ENCODE measurements around the gene UCN. TPM values are rescaled to one million over a fixed set of nuclear protein-coding genes. Genes with fewer than 3 reads are reported as not detected.

Gene UCN
- total RNA-seq, 1 donor from 2014 or later, result not detected

DNA sequence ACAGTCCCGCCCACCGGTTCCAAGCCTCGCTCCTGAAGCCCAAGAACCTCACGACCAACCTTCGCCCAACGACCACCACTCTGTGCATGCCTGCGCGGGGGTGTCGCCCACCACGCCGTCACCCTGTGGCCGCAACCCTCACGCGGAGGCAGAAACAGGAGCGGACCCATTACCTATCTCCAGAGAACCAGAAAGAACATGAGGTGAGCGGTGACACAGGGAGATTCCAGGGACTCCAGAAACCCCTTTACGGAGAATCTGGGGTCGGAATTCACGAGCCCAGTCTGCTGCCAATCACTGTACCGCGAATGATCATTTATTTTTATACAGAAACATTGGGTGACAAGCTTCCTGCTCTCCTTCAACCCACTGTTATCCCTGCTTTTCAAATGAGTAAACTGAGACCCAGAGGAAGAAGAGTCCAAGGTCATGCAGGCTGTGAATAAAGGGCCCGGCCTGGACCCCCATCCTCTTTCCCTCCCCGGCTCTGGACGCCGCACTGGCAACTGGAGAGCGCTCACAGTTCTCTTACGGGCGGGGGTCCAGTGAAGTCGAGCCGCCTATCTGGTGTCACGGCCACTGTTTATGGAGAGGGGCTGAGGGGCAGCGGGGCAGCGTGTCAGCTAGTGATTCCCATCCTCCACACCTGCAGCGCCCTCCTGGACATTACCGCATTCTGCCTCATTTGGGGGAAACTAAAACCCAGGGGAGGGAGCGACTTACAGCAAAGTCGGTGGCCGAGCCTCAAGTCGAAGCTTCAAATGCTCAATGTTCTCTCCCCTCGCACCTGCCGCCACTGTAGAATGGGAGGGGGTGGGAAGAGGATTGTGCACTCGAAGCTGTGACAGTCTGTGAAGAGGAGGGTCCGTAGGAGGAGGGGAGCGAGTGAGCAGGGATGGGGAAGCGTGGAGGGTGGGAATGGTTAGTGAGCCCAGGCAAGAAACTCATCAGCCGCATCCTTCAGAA, 44.7 kb downstream of the UCN start:
- TF ChIP-seq, protein P1, sequence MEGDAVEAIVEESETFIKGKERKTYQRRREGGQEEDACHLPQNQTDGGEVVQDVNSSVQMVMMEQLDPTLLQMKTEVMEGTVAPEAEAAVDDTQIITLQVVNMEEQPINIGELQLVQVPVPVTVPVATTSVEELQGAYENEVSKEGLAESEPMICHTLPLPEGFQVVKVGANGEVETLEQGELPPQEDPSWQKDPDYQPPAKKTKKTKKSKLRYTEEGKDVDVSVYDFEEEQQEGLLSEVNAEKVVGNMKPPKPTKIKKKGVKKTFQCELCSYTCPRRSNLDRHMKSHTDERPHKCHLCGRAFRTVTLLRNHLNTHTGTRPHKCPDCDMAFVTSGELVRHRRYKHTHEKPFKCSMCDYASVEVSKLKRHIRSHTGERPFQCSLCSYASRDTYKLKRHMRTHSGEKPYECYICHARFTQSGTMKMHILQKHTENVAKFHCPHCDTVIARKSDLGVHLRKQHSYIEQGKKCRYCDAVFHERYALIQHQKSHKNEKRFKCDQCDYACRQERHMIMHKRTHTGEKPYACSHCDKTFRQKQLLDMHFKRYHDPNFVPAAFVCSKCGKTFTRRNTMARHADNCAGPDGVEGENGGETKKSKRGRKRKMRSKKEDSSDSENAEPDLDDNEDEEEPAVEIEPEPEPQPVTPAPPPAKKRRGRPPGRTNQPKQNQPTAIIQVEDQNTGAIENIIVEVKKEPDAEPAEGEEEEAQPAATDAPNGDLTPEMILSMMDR (conservative IDR thresholded peaks at IDR 0.05; ENCODE audit: low read depth, low read length), result no peak
- no peak for DNase-seq (ENCODE audit: low read depth)
- H3K4me3 ChIP-seq (ENCODE audit: low read depth, low read length), result no peak overlapping the region

DNA sequence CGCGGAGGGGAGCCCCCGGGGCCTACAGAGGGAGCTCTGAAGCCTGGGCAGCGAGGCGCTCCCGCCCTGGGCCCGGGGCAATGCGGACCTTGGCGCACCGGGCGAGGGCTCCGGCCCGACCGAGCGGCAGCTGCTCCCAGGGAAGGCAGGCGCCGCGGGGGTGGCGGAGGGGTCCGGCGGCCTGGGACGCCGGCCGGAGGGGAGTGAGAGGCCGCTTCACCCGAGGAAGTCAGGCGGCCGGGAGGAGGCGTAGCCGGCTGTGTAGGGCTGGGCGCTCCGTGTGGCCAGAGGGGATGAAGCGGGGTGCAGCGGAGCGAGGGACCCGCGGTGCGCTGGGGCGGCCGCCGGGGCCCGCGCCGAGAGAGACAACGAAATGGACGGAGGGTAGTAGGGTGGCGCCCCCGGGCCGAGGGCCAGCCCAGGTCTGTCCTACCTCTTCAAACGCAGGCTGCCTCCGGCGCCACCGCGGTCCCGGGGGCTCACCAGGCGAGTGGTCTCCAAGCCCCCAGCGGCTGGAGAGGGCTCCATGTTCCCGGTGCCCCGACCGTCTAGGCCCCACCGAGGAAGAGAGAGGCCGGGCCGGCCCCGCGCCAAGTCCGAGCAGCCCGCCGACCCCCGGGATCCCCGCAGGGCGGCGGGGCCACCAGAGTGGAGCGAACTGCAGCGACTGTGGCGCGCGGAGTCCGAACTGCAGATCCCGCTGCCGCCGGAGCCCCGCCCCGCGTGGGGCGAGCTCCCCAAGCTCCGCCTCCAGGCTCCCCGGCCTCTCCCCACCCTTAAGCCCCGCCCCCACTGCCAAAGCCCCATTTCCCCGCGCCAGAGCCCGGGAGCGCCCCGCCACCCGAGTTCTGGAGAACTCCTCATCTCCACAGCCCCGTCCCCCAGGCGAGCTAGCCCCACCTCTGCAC, 45.6 kb downstream of the UCN start, which contains the start of gene SLC30A3:
Gene SLC30A3, minus strand, starts transcription at position 669 of the 908 bp plus-strand sequence. Its CDS starts 141 bp downstream, at position 528.
- H3K4me3 ChIP-seq (ENCODE audit: low read depth, low read length), result peak within 1 kb of the TSS; percentile 24
- no peak for DNase-seq (ENCODE audit: low read depth)
- TF ChIP-seq, protein P1 (conservative IDR thresholded peaks at IDR 0.05; ENCODE audit: low read depth, low read length), result no peak

DNA sequence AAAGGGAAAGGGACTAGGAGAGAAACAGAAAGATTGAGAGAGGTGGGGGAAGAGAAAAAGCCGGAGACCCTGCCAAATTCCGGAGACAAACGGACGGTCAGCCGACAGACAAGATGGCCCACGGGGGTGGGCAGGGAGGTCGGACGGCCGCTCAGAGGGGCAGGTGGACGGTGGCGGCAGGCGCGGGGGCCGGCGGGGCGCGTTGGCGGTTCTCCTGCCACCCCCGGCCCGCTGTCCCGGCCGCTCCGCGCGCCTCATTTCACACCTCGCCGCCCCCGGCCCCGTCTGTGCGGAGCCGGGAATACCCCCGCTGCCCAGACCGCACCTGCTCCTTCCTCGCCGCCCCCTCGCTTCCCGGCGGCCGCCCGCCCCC, 46.3 kb downstream of the UCN start:
- no peak for DNase-seq (ENCODE audit: low read depth)
- H3K4me3 ChIP-seq (ENCODE audit: low read depth, low read length), result no peak overlapping the region

DNA sequence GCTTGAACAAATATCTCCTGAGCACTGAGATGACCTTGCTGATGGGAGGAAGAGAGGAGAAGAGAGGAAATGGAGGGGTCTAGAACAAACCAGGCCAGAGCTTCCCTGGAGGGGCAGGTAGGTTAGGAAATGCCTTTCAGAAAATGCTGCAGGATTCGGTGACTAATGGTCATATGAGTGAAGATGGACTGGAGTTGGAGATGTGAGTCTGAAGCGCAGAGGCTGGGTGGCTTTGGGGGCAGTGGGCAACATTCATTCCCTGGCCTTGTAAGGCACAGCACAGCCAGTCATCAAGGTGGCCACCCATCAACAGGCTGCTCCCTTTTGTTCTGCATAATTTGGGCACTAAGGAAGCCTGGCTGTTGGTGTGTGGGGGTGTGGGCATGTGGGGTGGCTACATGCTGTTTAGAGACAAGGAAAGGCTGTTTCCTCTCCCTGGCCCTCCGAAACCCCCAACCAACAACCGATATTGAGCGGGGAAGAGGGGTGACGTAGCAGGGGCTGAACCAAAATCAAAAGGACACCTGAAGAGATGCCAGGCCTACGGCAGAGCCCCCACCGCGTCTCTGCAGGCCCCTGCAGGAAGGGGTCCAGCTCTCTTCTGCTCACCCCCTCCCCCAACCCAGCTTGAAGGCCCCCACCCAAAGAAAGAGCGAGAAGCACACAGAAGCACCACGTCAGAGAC, 46.9 kb downstream of the UCN start:
- TF ChIP-seq, protein P1 (conservative IDR thresholded peaks at IDR 0.05; ENCODE audit: low read depth, low read length), result no peak
- no peak for DNase-seq (ENCODE audit: low read depth)
- no peak overlapping the region for H3K4me3 ChIP-seq (ENCODE audit: low read depth, low read length)

More for the DNA sequence above, 46.3 kb downstream of the UCN start:
- TF ChIP-seq, protein P1 (conservative IDR thresholded peaks at IDR 0.05; ENCODE audit: low read depth, low read length), result no peak

DNA sequence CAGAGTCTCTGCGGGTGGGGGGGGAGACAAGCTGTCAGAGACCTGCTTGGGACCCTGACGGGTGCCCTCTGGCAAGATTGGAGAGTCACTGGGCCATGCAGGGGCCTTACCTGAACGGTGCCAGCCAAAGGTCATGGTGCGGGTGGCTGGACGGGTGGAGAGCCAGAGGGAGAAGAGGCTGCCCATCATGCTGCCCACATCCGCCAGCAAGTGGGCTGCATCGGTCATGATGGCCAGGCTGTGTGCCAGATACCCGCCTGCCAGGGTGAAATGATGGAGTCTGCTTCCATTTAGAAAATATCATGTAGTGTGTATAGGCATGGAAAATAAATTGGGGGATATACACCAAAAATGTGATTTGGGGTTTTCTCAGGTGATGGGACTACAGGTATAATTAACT, 50.2 kb downstream of the UCN start:
- H3K4me3 ChIP-seq (ENCODE audit: low read depth, low read length), result no peak overlapping the region
- TF ChIP-seq, protein P1 (conservative IDR thresholded peaks at IDR 0.05; ENCODE audit: low read depth, low read length), result no peak
- no peak for DNase-seq (ENCODE audit: low read depth)

Other genes starting within 250 kb of the UCN start
- gene OST4, start 236.8 kb downstream of the UCN start, total RNA-seq, result 283 and 454 TPM in 2 replicates
- gene EMILIN1, start 229.8 kb downstream of the UCN start, total RNA-seq, result 0.80 and 2.1 TPM in 2 replicates
- 5.5 and 6.1 TPM in 2 replicates for gene KHK, start 221.7 kb downstream of the UCN start, total RNA-seq
- 1.0 and 2.3 TPM in 2 replicates for gene CGREF1, start 189.3 kb downstream of the UCN start, total RNA-seq
- not detected in 2 replicates for gene ABHD1, start 184.6 kb downstream of the UCN start, total RNA-seq
- gene PREB, start 173.8 kb downstream of the UCN start, total RNA-seq, result 53.3 and 77.1 TPM in 2 replicates
- gene PRR30, start 169.0 kb downstream of the UCN start, total RNA-seq, result not detected in 2 replicates
- not detected in 2 replicates for gene TCF23, start 159.4 kb downstream of the UCN start, total RNA-seq
- 90.3 and 143 TPM in 2 replicates for gene ATRAID, start 96.4 kb downstream of the UCN start, total RNA-seq
- gene SLC5A6, start 96.2 kb downstream of the UCN start, total RNA-seq, result 51.5 and 90.9 TPM in 2 replicates
- gene CAD, start 91.1 kb downstream of the UCN start, total RNA-seq, result 62.8 and 65.8 TPM in 2 replicates
- 0.29 TPM in 1 of 2 replicates, not detected in the other for gene SLC30A3, start 45.4 kb downstream of the UCN start, total RNA-seq
- gene DNAJC5G, start 33.0 kb downstream of the UCN start, total RNA-seq, result not detected in 2 replicates
- gene TRIM54, start 26.0 kb downstream of the UCN start, total RNA-seq, result 1.5 TPM in 1 of 2 replicates, not detected in the other
- gene MPV17, start 14.7 kb upstream of the UCN start, total RNA-seq, result 71.3 and 76.5 TPM in 2 replicates
- gene GTF3C2, start 48.3 kb upstream of the UCN start, total RNA-seq, result 37.4 and 61.7 TPM in 2 replicates
- 35.5 and 43.3 TPM in 2 replicates for gene EIF2B4, start 61.9 kb upstream of the UCN start, total RNA-seq
- 64.6 and 121 TPM in 2 replicates for gene SNX17, start 62.2 kb upstream of the UCN start, total RNA-seq
- gene ZNF513, start 72.3 kb upstream of the UCN start, total RNA-seq, result 5.6 and 9.5 TPM in 2 replicates
- 135 and 228 TPM in 2 replicates for gene PPM1G, start 101.1 kb upstream of the UCN start, total RNA-seq
- 60.2 and 77.1 TPM in 2 replicates for gene NRBP1, start 120.2 kb upstream of the UCN start, total RNA-seq
- 10.0 and 20.5 TPM in 2 replicates for gene KRTCAP3, start 133.9 kb upstream of the UCN start, total RNA-seq
- 3.7 and 12.1 TPM in 2 replicates for gene IFT172, start 181.3 kb upstream of the UCN start, total RNA-seq
- gene FNDC4, start 186.8 kb upstream of the UCN start, total RNA-seq, result 7.3 and 26.6 TPM in 2 replicates
- gene GCKR, start 188.4 kb upstream of the UCN start, total RNA-seq, result 0.58 TPM in 1 of 2 replicates, not detected in the other

All from epithelial cell of proximal tubule (primary cell).